Spleen (tissue), 11 donors: ENCODE results near the gene ANKFN1. TPM values are rescaled to one million over a fixed set of nuclear protein-coding genes. Genes with fewer than 3 reads are reported as not detected.

ENCODE experiments used
- DNase-seq: peaks from one replicate; pipeline ENCODE4 v3.0.0-alpha.2; 2020
- H3K27ac ChIP-seq, 8 donors: fragments of 200-600 bp; sonication (generic) in 7 of 8; 1 replicate in 4 of 8; 2 replicates in 4 of 8; pipeline versions ENCODE4 v1.5.0 to v1.8.0; 2016 to 2021; ENCODE audit warnings: inconsistent platforms in 4 of 8, mild to moderate bottlenecking in 4 of 8, moderate library complexity in 1 of 8
- H3K27me3 ChIP-seq, 7 donors: fragments of 200-600 bp; sonication (generic) in 6 of 7; replicated peaks in 1 of 7; 1 replicate in 4 of 7; 2 replicates in 3 of 7; pipeline versions ENCODE4 v1.5.0 to v1.8.0; 2016 to 2021; ENCODE audit warnings: inconsistent platforms in 3 of 7, mild to moderate bottlenecking in 1 of 7
- H3K36me3 ChIP-seq, 6 donors: fragments of 200-600 bp; sonication (generic) in 5 of 6; 1 replicate in 4 of 6; 2 replicates in 2 of 6; pipeline versions ENCODE4 v1.5.0 to v1.8.0; 2016 to 2021; ENCODE audit warnings: inconsistent platforms in 2 of 6
- H3K4me1 ChIP-seq, 6 donors: fragments of 200-600 bp; sonication (generic) in 5 of 6; 1 replicate in 3 of 6; 2 replicates in 3 of 6; pipeline versions ENCODE4 v1.5.0 to v1.8.0; 2016 to 2021; ENCODE audit warnings: inconsistent platforms in 3 of 6
- H3K4me3 ChIP-seq, 8 donors: fragments of 200-600 bp; sonication (generic) in 7 of 8; 1 replicate in 4 of 8; 2 replicates in 4 of 8; pipeline versions ENCODE4 v1.5.0 to v1.8.0; 2016 to 2021; ENCODE audit warnings: inconsistent platforms in 4 of 8, mild to moderate bottlenecking in 4 of 8, moderate library complexity in 2 of 8
- H3K9me3 ChIP-seq, 8 donors: fragments of 200-600 bp; sonication (generic) in 7 of 8; 1 replicate in 4 of 8; 2 replicates in 4 of 8; pipeline versions ENCODE4 v1.5.0 to v1.8.0; 2016 to 2021; ENCODE audit warnings: inconsistent platforms in 4 of 8
- POLR2A ChIP-seq, 3 donors: fragments of 450-650 bp; IDR thresholded peaks; one replicate each; pipeline ENCODE4 v1.5.1; 2017; ENCODE audit warnings: antibody characterized with exemption in 3 of 3, mild to moderate bottlenecking in 1 of 3
- POLR2AphosphoS5 ChIP-seq, 3 donors: sonication (generic); formaldehyde crosslinking; IDR thresholded peaks; one replicate each; pipeline ENCODE4 v1.5.1; 2017; ENCODE audit warnings: antibody characterized with exemption in 3 of 3
- WGBS, 5 donors: extraction: QIAGEN DNeasy Blood & Tissue Kit in 3 of 5; methylation state at CpG; one replicate each; pipeline versions ENCODE4 v1.1.5 to v1.1.7; 2013 to 2018; 5-methylcytosine and 5-hydroxymethylcytosine counted together
- intact Hi-C: fragments of 100-400 bp; cut with DNase I; formaldehyde crosslinking; loops from one replicate; pipeline ENCODE4 v1.15.0; 2023; ENCODE audit warnings: low total_unique reads
- polyA plus RNA-seq, 3 donors: library from polyadenylated mRNA; stranded (reverse); fragments of 200-250 nt; gene quantifications; one replicate each; pipeline ENCODE4 v1.2.1, GENCODE V29; 2013
- total RNA-seq, 7 donors: library from RNA; depleted of rRNA in 3 of 7; stranded (reverse); fragments of >200 nt in 3 of 7; fragmentation: NEBNext Ultra II Directional in 4 of 7; extraction: Animal tissue kit (Norgen Biotek cat#: 25700) in 4 of 7; gene quantifications; one replicate each; pipeline versions ENCODE4 v1.1.0 to v1.2.1, GENCODE V29; 2016 to 2021
- TF ChIP-seq, protein P1 (sequence below), 11 experiments: fragments of 200-600 bp in 7 of 11; fragments of 450-650 bp in 4 of 11; sonication (generic) in 4 of 11; IDR thresholded peaks in 8 of 11; conservative IDR thresholded peaks in 3 of 11; 1 replicate in 7 of 11; 2 replicates in 4 of 11; pipeline versions ENCODE4 v1.4.0 to v1.8.0; 2016 to 2021; ENCODE audit warnings: antibody characterized with exemption in 11 of 11, inconsistent platforms in 4 of 11, mild to moderate bottlenecking in 1 of 11
- donor health status: healthy with polysubstance abuse.
- donor health status: DM: no; HTN: no; CAD: no; lungs with moderate emphysema.
- donor health status: DM: no; HTN: no; CAD: no.
- donor health status: Bipolar disorder and iron deficiency.
- donor health status: healthy.
- donor health status: DM: no; HTN: no; CAD: no.
- donor health status: DM: yes; HTN: yes; CAD: no.

Gene ANKFN1
- total and polyA plus RNA-seq, 10 donors = 0.19 to 0.58 TPM; not detected in 8

DNA sequence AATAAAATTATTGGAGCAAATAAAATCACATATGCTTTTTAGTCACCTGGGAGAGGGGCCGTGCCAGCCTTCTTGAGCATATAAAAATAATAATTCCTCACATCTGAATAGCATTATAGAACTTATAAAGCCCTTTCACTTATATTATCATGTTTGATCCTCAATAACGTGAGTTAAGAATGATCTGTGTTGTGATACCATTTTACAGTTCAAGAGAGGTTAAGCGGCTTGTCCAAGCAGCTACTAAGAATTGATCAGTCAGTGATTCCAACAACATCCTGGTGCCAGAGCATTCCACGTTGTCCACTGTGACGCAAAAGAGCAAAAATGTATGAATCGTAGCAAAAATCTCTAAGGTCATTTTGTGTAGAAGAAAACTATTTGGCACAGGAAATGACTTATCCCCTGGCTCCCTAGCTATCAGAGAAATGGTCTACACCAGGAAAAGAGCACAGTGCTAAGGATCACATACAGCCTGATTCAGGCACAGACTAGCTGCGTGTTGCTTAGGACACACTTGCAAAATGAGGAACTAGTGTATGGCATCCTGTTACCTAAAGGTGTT lies 33.0 kb downstream of the ANKFN1 start:
- H3K27me3 ChIP-seq = no peaks in the 10 kb centered on the region
- no peaks in the 10 kb centered on the region for H3K36me3 ChIP-seq
- H3K27ac ChIP-seq = no peak overlapping the region
- 74 to 82% (median 75%) methylated on average over 7 of the region's 7 CpGs for WGBS, 5 donors
- no peak for DNase-seq
- TF ChIP-seq, protein P1, sequence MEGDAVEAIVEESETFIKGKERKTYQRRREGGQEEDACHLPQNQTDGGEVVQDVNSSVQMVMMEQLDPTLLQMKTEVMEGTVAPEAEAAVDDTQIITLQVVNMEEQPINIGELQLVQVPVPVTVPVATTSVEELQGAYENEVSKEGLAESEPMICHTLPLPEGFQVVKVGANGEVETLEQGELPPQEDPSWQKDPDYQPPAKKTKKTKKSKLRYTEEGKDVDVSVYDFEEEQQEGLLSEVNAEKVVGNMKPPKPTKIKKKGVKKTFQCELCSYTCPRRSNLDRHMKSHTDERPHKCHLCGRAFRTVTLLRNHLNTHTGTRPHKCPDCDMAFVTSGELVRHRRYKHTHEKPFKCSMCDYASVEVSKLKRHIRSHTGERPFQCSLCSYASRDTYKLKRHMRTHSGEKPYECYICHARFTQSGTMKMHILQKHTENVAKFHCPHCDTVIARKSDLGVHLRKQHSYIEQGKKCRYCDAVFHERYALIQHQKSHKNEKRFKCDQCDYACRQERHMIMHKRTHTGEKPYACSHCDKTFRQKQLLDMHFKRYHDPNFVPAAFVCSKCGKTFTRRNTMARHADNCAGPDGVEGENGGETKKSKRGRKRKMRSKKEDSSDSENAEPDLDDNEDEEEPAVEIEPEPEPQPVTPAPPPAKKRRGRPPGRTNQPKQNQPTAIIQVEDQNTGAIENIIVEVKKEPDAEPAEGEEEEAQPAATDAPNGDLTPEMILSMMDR (IDR thresholded peaks at IDR 0.05 in 8 of 11, conservative IDR thresholded peaks at IDR 0.05 in 3 of 11) = no peak
- TF ChIP-seq POLR2AphosphoS5 (IDR thresholded peaks at IDR 0.05) (no peak), POLR2A (IDR thresholded peaks at IDR 0.05) (no peak)
- no peaks in the 10 kb centered on the region for H3K4me1 ChIP-seq
- H3K4me3 ChIP-seq = no peak overlapping the region
- peaks cover 0 to 4% (median 0%) of the 10 kb centered on the region in 8 donors for H3K9me3 ChIP-seq
- intact Hi-C loops = no loop called here

DNA sequence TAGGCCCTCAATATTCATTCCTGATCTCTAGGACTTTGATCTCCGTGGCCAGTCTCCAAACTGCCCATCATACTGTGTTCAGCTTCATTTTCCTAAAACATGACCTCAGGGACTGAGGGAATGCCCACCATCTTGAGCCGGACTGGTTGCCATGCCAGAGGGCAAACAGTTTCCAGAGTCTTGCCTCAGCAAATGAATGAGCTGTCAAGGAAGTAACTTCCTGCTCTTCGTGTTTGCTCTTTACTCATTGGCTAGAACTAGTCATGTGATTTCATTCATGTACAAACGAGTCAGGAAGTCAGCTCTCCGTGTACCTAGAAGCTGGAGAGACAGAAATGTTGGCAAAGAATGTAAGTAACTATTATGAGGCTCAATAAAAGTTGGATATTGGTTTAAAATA lies 50.2 kb downstream of the ANKFN1 start:
- no peak overlapping the region for H3K27ac ChIP-seq
- intact Hi-C loops = no loop called here
- no peaks in the 10 kb centered on the region for H3K4me1 ChIP-seq
- no peaks in the 10 kb centered on the region for H3K27me3 ChIP-seq
- WGBS, 5 donors = 54 to 80% (median 67%) methylated on average over 5 of the region's 5 CpGs
- no peak overlapping the region for H3K4me3 ChIP-seq
- no peak for DNase-seq
- no peaks in the 10 kb centered on the region for H3K36me3 ChIP-seq
- peaks cover 0 to 9% (median 0%) of the 10 kb centered on the region in 8 donors for H3K9me3 ChIP-seq
- TF ChIP-seq POLR2AphosphoS5 (IDR thresholded peaks at IDR 0.05) = no peak
- TF ChIP-seq POLR2A (IDR thresholded peaks at IDR 0.05) = no peak
- TF ChIP-seq, protein P1 (IDR thresholded peaks at IDR 0.05 in 8 of 11, conservative IDR thresholded peaks at IDR 0.05 in 3 of 11) = no peak

DNA sequence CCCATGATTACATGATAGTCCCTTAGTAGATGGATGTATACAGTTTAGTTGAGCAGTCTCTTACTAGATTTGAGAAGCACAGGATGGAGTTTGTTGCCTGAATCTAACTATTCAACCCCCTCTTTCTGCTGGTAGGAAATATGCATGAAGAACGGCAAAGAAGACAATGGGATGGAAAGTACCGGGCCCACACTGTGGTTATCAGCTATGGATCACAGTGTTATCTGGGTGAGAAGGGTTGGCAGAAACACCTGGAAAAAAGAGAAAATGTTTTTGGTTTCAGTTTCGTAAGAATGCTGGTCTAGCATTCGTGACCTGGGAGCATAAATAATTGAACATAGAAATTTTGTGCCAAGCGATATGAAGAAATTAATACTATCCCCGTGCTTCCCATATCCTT lies 53.1 kb downstream of the ANKFN1 start:
- Histone ChIP-seq H3K9me3 (peaks cover 0 to 17% (median 7%) of the 10 kb centered on the region in 8 donors), H3K4me1 (no peaks in the 10 kb centered on the region), H3K4me3 (no peak overlapping the region), H3K36me3 (no peaks in the 10 kb centered on the region), H3K27ac (no peak overlapping the region), H3K27me3 (no peaks in the 10 kb centered on the region)
- intact Hi-C loops = no loop called here
- TF ChIP-seq, protein P1 (IDR thresholded peaks at IDR 0.05 in 8 of 11, conservative IDR thresholded peaks at IDR 0.05 in 3 of 11) = no peak
- TF ChIP-seq POLR2AphosphoS5 (IDR thresholded peaks at IDR 0.05) = no peak
- no peak for TF ChIP-seq POLR2A (IDR thresholded peaks at IDR 0.05)
- no peak for DNase-seq
- WGBS, 5 donors = 73 to 83% (median 77%) methylated on average over 6 of the region's 6 CpGs

DNA sequence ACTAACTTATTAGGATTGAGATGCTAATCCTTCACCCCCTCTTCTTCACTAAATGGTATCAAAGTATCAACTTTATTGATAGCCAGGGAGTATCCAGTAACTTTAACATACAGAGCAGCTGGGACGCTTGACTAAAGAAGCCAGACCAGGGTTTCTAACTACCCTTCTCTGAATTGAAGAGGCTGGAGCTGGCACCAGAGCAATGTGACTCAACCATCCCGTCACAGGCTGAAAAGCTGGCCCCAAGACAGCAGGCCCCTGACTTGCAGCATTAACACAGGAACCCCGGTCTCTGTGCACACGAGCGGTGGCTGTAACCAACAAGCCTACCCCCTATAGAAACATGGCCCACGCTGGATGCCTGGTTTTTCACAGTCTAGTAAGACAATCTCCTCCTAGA lies 59.8 kb downstream of the ANKFN1 start:
- Histone ChIP-seq H3K36me3 (no peaks in the 10 kb centered on the region), H3K27ac (no peak overlapping the region), H3K9me3 (peaks cover 0 to 18% (median 7%) of the 10 kb centered on the region in 8 donors), H3K4me3 (no peak overlapping the region), H3K4me1 (no peaks in the 10 kb centered on the region), H3K27me3 (no peaks in the 10 kb centered on the region)
- WGBS, 5 donors = 86 to 91% (median 87%) methylated on average over 6 of the region's 6 CpGs
- DNase-seq = no peak
- intact Hi-C loops = no loop called here
- TF ChIP-seq POLR2A (IDR thresholded peaks at IDR 0.05) = no peak
- TF ChIP-seq POLR2AphosphoS5 (IDR thresholded peaks at IDR 0.05) = no peak
- TF ChIP-seq, protein P1 (IDR thresholded peaks at IDR 0.05 in 8 of 11, conservative IDR thresholded peaks at IDR 0.05 in 3 of 11) = no peak
